Fibroblast of mammary gland (primary cell): ENCODE measurements around the gene WFDC8.
"Not testable (repeated sequence)": the region's sequence is repeated elsewhere in the genome, so short reads cannot be mapped to it uniquely, and the experiment has no call there.

Source experiments
- DNase-seq: peaks from one replicate; pipeline ENCODE4 v3.0.0-alpha.2; 2010; ENCODE audit warnings: low read depth
- H3K4me3 ChIP-seq: 2 replicates; pipeline ENCODE4 v1.5.1; 2011; ENCODE audit warnings: low read depth, mild to moderate bottlenecking, low read length, moderate library complexity; ENCODE audit not compliant: control insufficient read depth
- CTCF ChIP-seq: conservative IDR thresholded peaks from 2 replicates; pipeline ENCODE4 v1.5.1; 2011; ENCODE audit warnings: low read depth, low read length, inconsistent platforms; ENCODE audit not compliant: control insufficient read depth, insufficient read depth

WFDC8 gene

GRCh38 chr20:45581702-45582101, 2.6 kb upstream of the WFDC8 start:
- no peak overlapping the region for H3K4me3 ChIP-seq
- no peak for TF ChIP-seq CTCF
- peak; percentile 5 for DNase-seq

DNA sequence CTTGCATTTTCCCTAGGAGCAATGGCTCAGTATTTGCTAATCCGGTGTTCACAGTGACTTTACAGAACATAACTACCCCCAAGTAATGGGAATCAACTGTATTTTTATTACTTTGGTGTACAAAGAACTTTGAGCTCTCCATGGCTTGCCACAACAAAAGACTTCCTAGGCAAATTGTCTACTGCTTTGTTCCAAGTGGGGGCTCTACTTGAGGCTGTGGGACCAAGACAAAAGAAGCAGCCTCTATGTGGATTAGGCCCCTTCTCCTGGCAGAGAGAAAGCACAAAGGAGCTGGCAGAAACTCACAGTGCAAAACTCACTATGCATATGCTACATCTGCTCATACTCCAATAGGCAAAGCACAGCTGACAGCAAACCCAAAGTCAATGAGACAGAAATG, 853 bp downstream of the WFDC8 start:
- no peak for DNase-seq
- TF ChIP-seq CTCF = no peak
- no peak overlapping the region for H3K4me3 ChIP-seq

DNA sequence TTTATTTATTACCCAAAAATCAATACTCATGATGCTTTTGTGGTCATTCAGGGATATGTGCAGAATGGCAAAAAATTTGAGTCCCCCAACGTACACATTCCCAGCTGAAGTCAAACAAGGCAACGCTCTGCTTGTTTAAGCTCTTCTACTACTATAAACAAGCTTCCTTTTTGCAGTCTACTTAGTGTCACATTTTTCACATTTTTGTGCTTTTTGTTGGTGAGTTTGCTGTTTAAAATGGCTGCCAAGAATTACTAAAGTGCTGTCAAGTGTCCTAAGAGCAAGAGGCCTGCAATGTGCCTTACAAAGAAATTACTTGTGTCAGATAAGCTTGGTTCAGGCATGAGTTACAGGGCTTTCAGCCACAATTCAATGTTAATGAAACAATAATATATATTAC, 2.1 kb downstream of the WFDC8 start:
- TF ChIP-seq CTCF = no peak
- H3K4me3 ChIP-seq = no peak overlapping the region
- no peak for DNase-seq

GRCh38 chr20:45575931-45576330, 3.2 kb downstream of the WFDC8 start:
- no peak for TF ChIP-seq CTCF
- DNase-seq = no peak
- H3K4me3 ChIP-seq = no peak overlapping the region

DNA sequence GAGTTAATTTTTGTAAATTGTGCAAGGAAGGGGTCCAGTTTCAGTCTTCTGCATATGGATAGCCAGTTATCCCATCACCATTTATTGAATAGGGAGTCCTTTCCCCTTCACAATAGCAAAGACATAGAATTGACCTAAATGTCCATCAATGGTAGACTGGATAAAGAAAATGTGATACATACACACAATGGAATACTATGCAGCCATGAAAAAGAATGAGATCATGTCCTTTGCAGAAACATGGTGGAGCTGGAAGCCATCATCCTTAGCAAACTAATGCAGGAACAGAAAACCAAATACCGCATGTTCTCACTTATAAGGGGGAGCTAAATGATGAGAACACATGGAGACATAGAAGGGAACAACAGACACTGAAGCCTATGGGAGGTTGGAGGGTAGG, 9.4 kb downstream of the WFDC8 start:
- not testable (repeated sequence) for DNase-seq

GRCh38 chr20:45564760-45565276, 14.3 kb downstream of the WFDC8 start:
- H3K4me3 ChIP-seq = no peak overlapping the region
- DNase-seq = no peak
- no peak for TF ChIP-seq CTCF

More for the DNA sequence above, 9.4 kb downstream of the WFDC8 start:
- not testable (repeated sequence) for H3K4me3 ChIP-seq

DNA sequence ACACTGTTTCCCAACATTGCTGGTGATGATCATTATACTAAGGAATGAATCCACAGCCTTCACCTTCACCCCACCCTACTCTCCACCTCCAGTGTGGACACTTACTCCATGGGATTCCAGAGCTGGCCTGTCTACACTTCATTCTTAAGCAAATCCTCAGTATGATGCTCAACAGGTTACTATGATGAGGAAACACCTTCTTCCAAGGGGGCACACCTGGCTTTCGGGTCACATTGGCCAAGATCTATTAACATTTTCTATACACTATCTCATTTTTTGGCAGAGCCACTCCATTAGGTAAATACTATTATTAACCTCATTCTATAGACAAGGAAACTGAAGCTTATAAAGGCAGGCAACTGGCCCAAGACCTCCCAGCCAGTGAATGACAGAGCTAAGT, 23.9 kb downstream of the WFDC8 start:
- no peak for DNase-seq
- no peak for TF ChIP-seq CTCF
- H3K4me3 ChIP-seq = no peak overlapping the region

- no peak for TF ChIP-seq CTCF
- no peak overlapping the region for H3K4me3 ChIP-seq
- DNase-seq = no peak
These were observed 26.6 kb downstream of the WFDC8 start for GRCh38 chr20:45552456-45552855.
